ENCODE measurements around the gene FBLN2.

The FBLN2 gene

GRCh38 chr3:13623101-13623654 is 74.3 kb downstream of the FBLN2 start:
- no peaks in the 10 kb centered on the region for H3K9me3 ChIP-seq (ENCODE audit: insufficient read depth, low read length, severe bottlenecking)
- no peak overlapping the region for H3K4me3 ChIP-seq (ENCODE audit: low read depth in 1 of 2, low read length in 2 of 2)
- DNase-seq: no peak
- no peak overlapping the region for H3K9ac ChIP-seq (ENCODE audit: low read depth, low read length)
- H2AFZ ChIP-seq (ENCODE audit: low read depth, low read length): no peak overlapping the region
- H3K36me3 ChIP-seq (ENCODE audit: insufficient read depth, low read length): no peaks in the 10 kb centered on the region
- H3K27ac ChIP-seq (ENCODE audit: low read length): no peak overlapping the region
- TF ChIP-seq EZH2 (IDR thresholded peaks at IDR 0.05; ENCODE audit: borderline replicate concordance, low read depth, low read length, severe bottlenecking): no peak
- TF ChIP-seq, protein P1, sequence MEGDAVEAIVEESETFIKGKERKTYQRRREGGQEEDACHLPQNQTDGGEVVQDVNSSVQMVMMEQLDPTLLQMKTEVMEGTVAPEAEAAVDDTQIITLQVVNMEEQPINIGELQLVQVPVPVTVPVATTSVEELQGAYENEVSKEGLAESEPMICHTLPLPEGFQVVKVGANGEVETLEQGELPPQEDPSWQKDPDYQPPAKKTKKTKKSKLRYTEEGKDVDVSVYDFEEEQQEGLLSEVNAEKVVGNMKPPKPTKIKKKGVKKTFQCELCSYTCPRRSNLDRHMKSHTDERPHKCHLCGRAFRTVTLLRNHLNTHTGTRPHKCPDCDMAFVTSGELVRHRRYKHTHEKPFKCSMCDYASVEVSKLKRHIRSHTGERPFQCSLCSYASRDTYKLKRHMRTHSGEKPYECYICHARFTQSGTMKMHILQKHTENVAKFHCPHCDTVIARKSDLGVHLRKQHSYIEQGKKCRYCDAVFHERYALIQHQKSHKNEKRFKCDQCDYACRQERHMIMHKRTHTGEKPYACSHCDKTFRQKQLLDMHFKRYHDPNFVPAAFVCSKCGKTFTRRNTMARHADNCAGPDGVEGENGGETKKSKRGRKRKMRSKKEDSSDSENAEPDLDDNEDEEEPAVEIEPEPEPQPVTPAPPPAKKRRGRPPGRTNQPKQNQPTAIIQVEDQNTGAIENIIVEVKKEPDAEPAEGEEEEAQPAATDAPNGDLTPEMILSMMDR (IDR thresholded peaks at IDR 0.05; ENCODE audit: borderline replicate concordance, extremely low read depth, low read length, poor library complexity, severe bottlenecking): no peak
- no peak overlapping the region for H3K4me2 ChIP-seq (ENCODE audit: insufficient read depth, low read length)
- peaks cover 22% of the 10 kb centered on the region for H3K4me1 ChIP-seq (ENCODE audit: insufficient read depth, low read length)
- H4K20me1 ChIP-seq (ENCODE audit: insufficient read depth, low read length): no peaks in the 10 kb centered on the region
- H3K79me2 ChIP-seq (ENCODE audit: insufficient read depth, low read length): no peaks in the 10 kb centered on the region
- no peaks in the 10 kb centered on the region for H3K27me3 ChIP-seq (ENCODE audit: insufficient read depth, low read length, poor library complexity)
- no peak for ATAC-seq (ENCODE audit: insufficient read depth, low read depth)

GRCh38 chr3:13624021-13624420 is 75.1 kb downstream of the FBLN2 start:
- no peak for DNase-seq
- Histone ChIP-seq H3K4me3 (ENCODE audit: low read depth in 1 of 2, low read length in 2 of 2) (no peak overlapping the region), H3K9ac (ENCODE audit: low read depth, low read length) (no peak overlapping the region), H3K4me2 (ENCODE audit: insufficient read depth, low read length) (no peak overlapping the region), H3K27me3 (ENCODE audit: insufficient read depth, low read length, poor library complexity) (no peaks in the 10 kb centered on the region), H3K27ac (ENCODE audit: low read length) (no peak overlapping the region), H2AFZ (ENCODE audit: low read depth, low read length) (no peak overlapping the region), H4K20me1 (ENCODE audit: insufficient read depth, low read length) (no peaks in the 10 kb centered on the region), H3K4me1 (ENCODE audit: insufficient read depth, low read length) (peaks cover 22% of the 10 kb centered on the region), H3K9me3 (ENCODE audit: insufficient read depth, low read length, severe bottlenecking) (no peaks in the 10 kb centered on the region), H3K79me2 (ENCODE audit: insufficient read depth, low read length) (no peaks in the 10 kb centered on the region), H3K36me3 (ENCODE audit: insufficient read depth, low read length) (no peaks in the 10 kb centered on the region)
- no peak for ATAC-seq (ENCODE audit: insufficient read depth, low read depth)
- TF ChIP-seq EZH2 (IDR thresholded peaks at IDR 0.05; ENCODE audit: borderline replicate concordance, low read depth, low read length, severe bottlenecking): no peak
- TF ChIP-seq, protein P1 (IDR thresholded peaks at IDR 0.05; ENCODE audit: borderline replicate concordance, extremely low read depth, low read length, poor library complexity, severe bottlenecking): no peak

- no peaks in the 10 kb centered on the region for H3K79me2 ChIP-seq (ENCODE audit: insufficient read depth, low read length)
- H4K20me1 ChIP-seq (ENCODE audit: insufficient read depth, low read length): no peaks in the 10 kb centered on the region
- no peak for ATAC-seq (ENCODE audit: insufficient read depth, low read depth)
- no peak overlapping the region for H3K4me3 ChIP-seq (ENCODE audit: low read depth in 1 of 2, low read length in 2 of 2)
- H3K27ac ChIP-seq (ENCODE audit: low read length): no peak overlapping the region
- H3K36me3 ChIP-seq (ENCODE audit: insufficient read depth, low read length): no peaks in the 10 kb centered on the region
- H3K9me3 ChIP-seq (ENCODE audit: insufficient read depth, low read length, severe bottlenecking): no peaks in the 10 kb centered on the region
- TF ChIP-seq, protein P1 (IDR thresholded peaks at IDR 0.05; ENCODE audit: borderline replicate concordance, extremely low read depth, low read length, poor library complexity, severe bottlenecking): no peak
- no peak for TF ChIP-seq EZH2 (IDR thresholded peaks at IDR 0.05; ENCODE audit: borderline replicate concordance, low read depth, low read length, severe bottlenecking)
- no peak for DNase-seq
- no peaks in the 10 kb centered on the region for H3K27me3 ChIP-seq (ENCODE audit: insufficient read depth, low read length, poor library complexity)
- no peak overlapping the region for H2AFZ ChIP-seq (ENCODE audit: low read depth, low read length)
- H3K4me2 ChIP-seq (ENCODE audit: insufficient read depth, low read length): no peak overlapping the region
- no peak overlapping the region for H3K9ac ChIP-seq (ENCODE audit: low read depth, low read length)
- peaks cover 22% of the 10 kb centered on the region for H3K4me1 ChIP-seq (ENCODE audit: insufficient read depth, low read length)
Observed at GRCh38 chr3:13624671-13625125, 75.8 kb downstream of the FBLN2 start.
